K562 (cell line): ENCODE data around the gene ARSK. TPM values are rescaled to one million over a fixed set of nuclear protein-coding genes. Genes with fewer than 3 reads are reported as not detected.

Experiments
- CHD1 ChIP-seq: fragments of 200-600 bp; sonication (generic); IDR thresholded peaks from one replicate; pipeline ENCODE4 v1.6.1; 2012; ENCODE audit warnings: mild to moderate bottlenecking, moderate library complexity, low read length, inconsistent platforms
- CHD4 ChIP-seq: fragments of 200-600 bp; sonication (generic); IDR thresholded peaks from 3 replicates; pipeline ENCODE4 v1.6.1; 2012; ENCODE audit warnings: low read depth, mild to moderate bottlenecking, mixed read lengths, low read length, inconsistent platforms; ENCODE audit not compliant: insufficient read depth, insufficient replicate concordance, poor library complexity, severe bottlenecking
- CREB1 ChIP-seq, 2 experiments: sonication (generic) in 1 of 2; formaldehyde crosslinking in 1 of 2; IDR thresholded peaks; 2 replicates each; pipeline versions ENCODE4 v1.6.1 to v1.8.0; 2012 to 2022; ENCODE audit warnings: inconsistent platforms in 1 of 2, mild to moderate bottlenecking in 1 of 2, missing genetic modification reagents in 1 of 2, moderate library complexity in 1 of 2
- CREM ChIP-seq: IDR thresholded peaks from 2 replicates; pipeline ENCODE4 v1.6.1; 2014; ENCODE audit warnings: antibody characterized with exemption, low read depth
- GTF2E2 ChIP-seq: fragments of 200-800 bp; sonication (Bioruptor generic); IDR thresholded peaks from 2 replicates; pipeline ENCODE4 v1.6.1; 2016; ENCODE audit warnings: missing genetic modification characterization, missing compliant biosample characterization
- HDAC3 ChIP-seq: fragments of 450-650 bp; IDR thresholded peaks from 2 replicates; pipeline ENCODE4 v1.6.1; 2018; ENCODE audit warnings: borderline replicate concordance, mild to moderate bottlenecking, moderate library complexity; ENCODE audit not compliant: partially characterized antibody
- IRF2 ChIP-seq: sonication (generic); formaldehyde crosslinking; IDR thresholded peaks from 2 replicates; pipeline ENCODE4 v1.8.1; 2022; ENCODE audit warnings: mild to moderate bottlenecking, missing genetic modification reagents
- KDM2B ChIP-seq: fragments of 250-450 bp; sonication (Bioruptor Pico); IDR thresholded peaks from 2 replicates; pipeline ENCODE4 v1.8.0; 2021; ENCODE audit warnings: mild to moderate bottlenecking, moderate library complexity
- NFE2L1 ChIP-seq: fragments of 450-650 bp; IDR thresholded peaks from 2 replicates; pipeline ENCODE4 v1.6.1; 2016; ENCODE audit warnings: missing genetic modification characterization, low read depth, mild to moderate bottlenecking, missing compliant biosample characterization, moderate library complexity, borderline replicate concordance
- PML ChIP-seq: IDR thresholded peaks from 2 replicates; pipeline ENCODE4 v1.6.1; 2012; ENCODE audit warnings: low read length, inconsistent platforms
- SIN3A ChIP-seq, 2 experiments: fragments of 150-350 bp in 1 of 2; IDR thresholded peaks; 2 replicates each; pipeline ENCODE4 v1.6.1; 2011 to 2016; ENCODE audit warnings: borderline replicate concordance in 2 of 2, low read depth in 2 of 2, low read length in 2 of 2, mild to moderate bottlenecking in 2 of 2, moderate library complexity in 2 of 2; ENCODE audit not compliant: control insufficient read depth in 1 of 2
- SRSF3 ChIP-seq: fragments of 200-400 bp; formaldehyde crosslinking; IDR thresholded peaks from 2 replicates; pipeline ENCODE4 v1.6.1; 2016; ENCODE audit warnings: mild to moderate bottlenecking, low read length, moderate library complexity; ENCODE audit not compliant: insufficient read depth
- STAT5A ChIP-seq: IDR thresholded peaks from 2 replicates; pipeline ENCODE4 v1.6.1; 2012; ENCODE audit warnings: low read length, inconsistent platforms, borderline replicate concordance
- TBP ChIP-seq: optimal IDR thresholded peaks from 2 replicates; pipeline ENCODE3; 2011; ENCODE audit warnings: low read depth, low read length, improper control_type of control experiment
- TCF7L2 ChIP-seq: fragments of 150-350 bp; IDR thresholded peaks from 2 replicates; pipeline ENCODE4 v1.6.1; 2016; ENCODE audit warnings: low read depth, mild to moderate bottlenecking, low read length, moderate library complexity
- TEAD1 ChIP-seq, 2 experiments: fragments of 450-650 bp in 1 of 2; sonication (generic) in 1 of 2; formaldehyde crosslinking; IDR thresholded peaks; 2 replicates each; pipeline versions ENCODE4 v1.4.0 to v1.8.0; 2020 to 2022; ENCODE audit warnings: mild to moderate bottlenecking in 2 of 2, missing genetic modification reagents in 1 of 2
- XRCC5 ChIP-seq: fragments of 200-400 bp; formaldehyde crosslinking; IDR thresholded peaks from 2 replicates; pipeline ENCODE4 v1.6.1; 2017; ENCODE audit warnings: low read depth, mild to moderate bottlenecking, low read length
- ZBTB8A ChIP-seq: fragments of 450-650 bp; IDR thresholded peaks from 2 replicates; pipeline ENCODE4 v1.6.1; 2018; ENCODE audit warnings: mild to moderate bottlenecking, moderate library complexity; ENCODE audit not compliant: partially characterized antibody
- ZNF561 ChIP-seq: fragments of 450-650 bp; formaldehyde crosslinking; conservative IDR thresholded peaks from 2 replicates; pipeline ENCODE4 v1.4.0; 2020; ENCODE audit warnings: mild to moderate bottlenecking, moderate library complexity
- ZNF707 ChIP-seq: fragments of 250-450 bp; sonication (Bioruptor Pico); conservative IDR thresholded peaks from 2 replicates; pipeline ENCODE4 v1.8.0; 2022; ENCODE audit warnings: inconsistent platforms, mild to moderate bottlenecking, moderate library complexity
- polyA plus RNA-seq, 8 experiments: library from polyadenylated mRNA; depleted of rRNA in 4 of 8; stranded (reverse) in 5 of 8; unstranded in 3 of 8; fragments of >200 nt; fragmentation: Nextera tagmentation in 2 of 8; fragmentation: Illumina TruSeq in 1 of 8; extraction: Ambion mirVana in 2 of 8; extraction: Trizol in 1 of 8; gene quantifications; 2 replicates each; pipeline versions ENCODE4 v1.2.1 to v1.2.3, GENCODE V29; 2011 to 2014; ENCODE audit warnings: inconsistent platforms in 1 of 8, missing spikeins in 1 of 8
- total RNA-seq, 7 experiments: library from RNA; depleted of rRNA in 6 of 7; stranded (reverse); fragments of >200 nt in 6 of 7; fragmentation: Illumina TruSeq in 2 of 7; extraction: Trizol in 2 of 7; gene quantifications; 2 replicates each; pipeline versions ENCODE4 v1.2.1 to v1.2.3, GENCODE V29; 2011 to 2021; ENCODE audit warnings: low replicate concordance in 1 of 7
- TF ChIP-seq, protein P1 (sequence below): IDR thresholded peaks from 2 replicates; pipeline ENCODE4 v1.6.1; 2012; ENCODE audit warnings: low read depth, low read length, improper control_type of control experiment, borderline replicate concordance
- TF ChIP-seq, protein P2 (sequence below): fragments of 450-650 bp; formaldehyde crosslinking; IDR thresholded peaks from 2 replicates; pipeline ENCODE4 v1.4.0; 2020; ENCODE audit warnings: mild to moderate bottlenecking

ARSK gene
- total and polyA plus RNA-seq, 9 of the 15 experiments (the other 6 are each of a cell fraction or from before 2014, with no cell fraction given): 2.7 to 9.4 (median 7.1) TPM

DNA sequence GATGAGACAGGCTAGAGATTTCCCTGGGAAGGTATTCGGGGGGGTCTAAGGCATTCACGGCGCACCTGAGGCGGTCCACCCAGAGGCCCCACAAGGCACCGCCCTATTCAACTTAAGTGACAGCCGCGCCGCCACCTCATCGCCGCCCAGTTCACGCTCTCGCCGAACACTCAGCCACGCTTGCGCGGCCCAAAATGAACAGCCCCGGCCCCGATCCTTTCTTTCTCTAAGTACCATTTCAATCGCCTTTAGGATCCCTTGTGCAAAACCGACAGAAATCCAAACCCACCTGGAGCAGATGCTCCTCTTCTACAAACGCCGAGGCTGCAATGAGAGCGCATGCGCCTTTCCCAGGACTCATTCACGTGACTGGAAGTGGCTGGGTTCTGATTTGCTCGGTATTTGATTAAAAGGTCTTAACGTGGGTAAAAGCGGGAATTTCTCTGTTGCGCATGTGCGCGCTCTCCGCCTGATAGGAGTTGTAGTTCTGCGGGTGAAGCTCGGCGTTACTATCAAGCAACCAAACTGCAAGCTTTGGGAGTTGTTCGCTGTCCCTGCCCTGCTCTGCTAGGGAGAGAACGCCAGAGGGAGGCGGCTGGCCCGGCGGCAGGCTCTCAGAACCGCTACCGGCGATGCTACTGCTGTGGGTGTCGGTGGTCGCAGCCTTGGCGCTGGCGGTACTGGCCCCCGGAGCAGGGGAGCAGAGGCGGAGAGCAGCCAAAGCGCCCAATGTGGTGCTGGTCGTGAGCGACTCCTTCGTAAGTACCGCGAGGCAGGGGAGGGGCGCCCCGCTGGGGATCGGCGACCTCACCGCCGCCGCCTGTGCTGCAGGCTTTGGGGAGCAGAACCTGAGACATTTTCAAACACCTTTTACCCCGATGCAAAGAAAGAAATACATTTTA is at the start of gene ARSK, which contains the start of gene SKIC3 (continued):
- TF ChIP-seq, protein P1, sequence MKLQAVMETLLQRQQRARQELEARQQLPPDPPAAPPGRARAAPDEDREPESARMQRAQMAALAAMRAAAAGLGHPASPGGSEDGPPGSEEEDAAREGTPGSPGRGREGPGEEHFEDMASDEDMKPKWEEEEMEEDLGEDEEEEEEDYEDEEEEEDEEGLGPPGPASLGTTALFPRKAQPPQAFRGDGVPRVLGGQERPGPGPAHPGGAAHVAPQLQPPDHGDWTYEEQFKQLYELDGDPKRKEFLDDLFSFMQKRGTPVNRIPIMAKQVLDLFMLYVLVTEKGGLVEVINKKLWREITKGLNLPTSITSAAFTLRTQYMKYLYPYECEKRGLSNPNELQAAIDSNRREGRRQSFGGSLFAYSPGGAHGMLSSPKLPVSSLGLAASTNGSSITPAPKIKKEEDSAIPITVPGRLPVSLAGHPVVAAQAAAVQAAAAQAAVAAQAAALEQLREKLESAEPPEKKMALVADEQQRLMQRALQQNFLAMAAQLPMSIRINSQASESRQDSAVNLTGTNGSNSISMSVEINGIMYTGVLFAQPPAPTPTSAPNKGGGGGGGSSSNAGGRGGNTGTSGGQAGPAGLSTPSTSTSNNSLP: no peak
- TF ChIP-seq SIN3A (IDR thresholded peaks at IDR 0.05; ENCODE audit: borderline replicate concordance in 2 of 2, control insufficient read depth in 1 of 2, low read depth in 2 of 2, low read length in 2 of 2): peak; percentile 30 to 85; a peak in 2 of 4 replicates
- peak; percentile 29; the same call in 1 of the 2 replicates for TF ChIP-seq PML
- TF ChIP-seq TCF7L2: 0 out of 2 replicates have a peak, but pooled peaks have one; percentile 21
- TF ChIP-seq HDAC3: no peak
- TF ChIP-seq TEAD1 (CRISPR knock-in tag; IDR thresholded peaks at IDR 0.05): peak in 1 of 2 experiments; percentile 85; a peak in 2 of 4 replicates
- no peak for TF ChIP-seq IRF2 (CRISPR knock-in tag)
- TF ChIP-seq CHD4: no peak
- TF ChIP-seq STAT5A: no peak
- TF ChIP-seq ZNF561 (CRISPR knock-in tag): no peak
- no peak for TF ChIP-seq ZBTB8A
- TF ChIP-seq CREM: peak; percentile 27
- TF ChIP-seq XRCC5: peak; percentile 90; the same call in 1 of the 2 replicates
- peak; percentile 72; the same call in 1 of the 2 replicates for TF ChIP-seq KDM2B (CRISPR knock-in tag)
- TF ChIP-seq CHD1: no peak
- no peak; the same call in 1 of the 2 replicates for TF ChIP-seq GTF2E2
- no peak for TF ChIP-seq SRSF3
- TF ChIP-seq, protein P2, sequence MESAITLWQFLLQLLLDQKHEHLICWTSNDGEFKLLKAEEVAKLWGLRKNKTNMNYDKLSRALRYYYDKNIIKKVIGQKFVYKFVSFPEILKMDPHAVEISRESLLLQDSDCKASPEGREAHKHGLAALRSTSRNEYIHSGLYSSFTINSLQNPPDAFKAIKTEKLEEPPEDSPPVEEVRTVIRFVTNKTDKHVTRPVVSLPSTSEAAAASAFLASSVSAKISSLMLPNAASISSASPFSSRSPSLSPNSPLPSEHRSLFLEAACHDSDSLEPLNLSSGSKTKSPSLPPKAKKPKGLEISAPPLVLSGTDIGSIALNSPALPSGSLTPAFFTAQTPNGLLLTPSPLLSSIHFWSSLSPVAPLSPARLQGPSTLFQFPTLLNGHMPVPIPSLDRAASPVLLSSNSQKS (CRISPR knock-in tag): no peak
- no peak for TF ChIP-seq CREB1 (IDR thresholded peaks at IDR 0.05)
- TF ChIP-seq CREB1 (CRISPR knock-in tag; IDR thresholded peaks at IDR 0.05): peak; percentile 34
- TF ChIP-seq ZNF707: 0 out of 2 replicates have a peak, but pooled peaks have one; percentile 11
- TF ChIP-seq NFE2L1 (tag): no peak
- peak; percentile 86 for TF ChIP-seq TBP
